Measurements from ENCODE around the gene PPP6C.
"Not testable (repeated sequence)": the region's sequence is repeated elsewhere in the genome, so short reads cannot be mapped to it uniquely, and the experiment has no call there.

PPP6C gene

GRCh38 chr9:125227761-125228160 lies 38.2 kb upstream of the PPP6C start:
- no peak overlapping the region for H3K4me3 ChIP-seq (ENCODE audit: low read depth, low read length)
- DNase-seq (ENCODE audit: low read depth): no peak
- no peak for TF ChIP-seq CTCF (IDR thresholded peaks at IDR 0.05; ENCODE audit: insufficient read depth, low read depth, low read length, missing control alignments)

- not testable (repeated sequence) for H3K4me3 ChIP-seq (ENCODE audit: low read depth, low read length); DNase-seq (ENCODE audit: low read depth)
Observed at GRCh38 chr9:125224858-125225257, 35.3 kb upstream of the PPP6C start.

GRCh38 chr9:125218621-125219020 lies 29.0 kb upstream of the PPP6C start:
- no peak for DNase-seq (ENCODE audit: low read depth)
- no peak overlapping the region for H3K4me3 ChIP-seq (ENCODE audit: low read depth, low read length)
- no peak for TF ChIP-seq CTCF (IDR thresholded peaks at IDR 0.05; ENCODE audit: insufficient read depth, low read depth, low read length, missing control alignments)

DNA sequence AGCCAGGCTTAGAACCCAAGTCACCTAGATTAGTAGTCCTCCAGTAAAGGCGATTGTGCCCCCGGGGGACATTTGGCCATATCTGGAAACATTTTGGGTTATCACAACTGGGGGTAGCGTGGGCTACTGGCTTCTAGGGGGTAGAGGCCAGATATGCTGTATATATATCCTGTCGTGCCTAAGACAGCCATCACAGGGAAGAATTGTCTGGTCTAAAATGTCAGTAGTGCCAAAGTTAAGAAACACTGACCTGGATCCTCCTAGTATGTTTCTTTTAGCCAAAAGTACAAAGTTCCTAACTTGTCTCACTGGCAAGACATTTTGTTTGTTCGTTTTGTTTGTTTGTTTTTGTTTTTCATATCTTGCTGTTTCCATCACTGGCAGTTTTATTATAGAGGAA lies 24.6 kb upstream of the PPP6C start:
- TF ChIP-seq CTCF (IDR thresholded peaks at IDR 0.05; ENCODE audit: insufficient read depth, low read depth, low read length, missing control alignments): no peak
- DNase-seq (ENCODE audit: low read depth): no peak

GRCh38 chr9:125204477-125204876 lies 14.9 kb upstream of the PPP6C start:
- H3K4me3 ChIP-seq (ENCODE audit: low read depth, low read length): no peak overlapping the region
- no peak for DNase-seq (ENCODE audit: low read depth)
- TF ChIP-seq CTCF (IDR thresholded peaks at IDR 0.05; ENCODE audit: insufficient read depth, low read depth, low read length, missing control alignments): no peak

More for the DNA sequence above, 24.6 kb upstream of the PPP6C start:
- no peak overlapping the region for H3K4me3 ChIP-seq (ENCODE audit: low read depth, low read length)

GRCh38 chr9:125202846-125203618 lies 13.4 kb upstream of the PPP6C start:
- H3K4me3 ChIP-seq (ENCODE audit: low read depth, low read length): no peak overlapping the region
- no peak for DNase-seq (ENCODE audit: low read depth)
- no peak for TF ChIP-seq CTCF (IDR thresholded peaks at IDR 0.05; ENCODE audit: insufficient read depth, low read depth, low read length, missing control alignments)

- no peak for TF ChIP-seq CTCF (IDR thresholded peaks at IDR 0.05; ENCODE audit: insufficient read depth, low read depth, low read length, missing control alignments)
- peak within 1 kb of the TSS; percentile 90 for H3K4me3 ChIP-seq (ENCODE audit: low read depth, low read length)
- DNase-seq (ENCODE audit: low read depth): peak; percentile 95
Observed at GRCh38 chr9:125200216-125201047, 10.8 kb upstream of the PPP6C start, which contains the start of gene RABEPK. Gene RABEPK (plus strand): TSS chr9:125200542. CDS start chr9:125203014, 2,472 bp downstream.

DNA sequence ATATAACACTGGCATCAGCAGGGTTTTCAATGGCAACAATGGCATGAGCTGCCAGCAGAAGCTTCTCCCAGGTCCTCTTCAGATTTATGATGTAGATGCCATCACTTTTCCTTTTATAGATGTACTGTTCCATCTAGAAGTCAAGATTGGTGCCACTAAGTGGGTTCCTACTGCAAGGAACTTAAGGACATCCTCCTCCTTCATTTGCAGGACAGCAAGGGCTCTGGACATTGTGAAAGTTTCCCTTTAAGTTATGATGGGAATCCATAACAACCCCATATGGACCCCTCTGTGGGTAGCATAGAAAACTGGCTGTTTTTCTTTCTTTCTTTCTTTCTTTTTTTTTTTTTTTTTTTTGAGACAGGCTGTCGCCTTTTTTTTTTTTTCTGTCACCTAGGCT lies 6.0 kb upstream of the PPP6C start:
- not testable (repeated sequence) for H3K4me3 ChIP-seq (ENCODE audit: low read depth, low read length); DNase-seq (ENCODE audit: low read depth)

DNA sequence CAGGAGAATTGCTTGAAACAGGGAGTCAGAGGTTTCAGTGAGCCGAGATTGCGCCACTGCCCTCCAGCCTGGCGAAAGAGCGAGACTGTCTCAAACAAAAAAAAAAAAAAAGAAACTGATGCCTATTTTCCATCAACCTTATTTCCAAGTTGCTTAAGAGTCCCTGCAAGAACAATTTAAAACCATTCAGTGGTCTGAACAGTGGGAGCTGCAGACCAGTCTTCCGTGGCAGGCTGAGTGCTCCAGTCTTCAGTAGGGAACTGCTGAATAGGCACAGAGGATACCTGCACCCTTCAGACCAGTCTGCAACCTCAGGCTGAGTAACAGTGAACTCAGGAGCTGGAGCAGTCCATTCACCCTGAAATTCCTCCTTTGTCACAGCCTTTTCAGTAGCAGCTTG lies 4.9 kb upstream of the PPP6C start:
- H3K4me3 ChIP-seq (ENCODE audit: low read depth, low read length); DNase-seq (ENCODE audit: low read depth): not testable (repeated sequence)
